ENCODE data around the gene TIGD3. TPM values are rescaled to one million over a fixed set of nuclear protein-coding genes. Genes with fewer than 3 reads are reported as not detected.
A peak's percentile ranks its signal among the peaks of the same experiment; 100 is the strongest.

The TIGD3 gene
- total and polyA plus RNA-seq, 11 donors = 0.19 to 0.91 (median 0.42) TPM; not detected in 2

- ATAC-seq (no peak), DNase-seq (no peak)
- H3K4me3 ChIP-seq = peak overlapping the region in 11 of 12 donors; percentile 12 to 59 (median 51)
- intact Hi-C loops (cut with DNase I) = loop anchor here in 7 of 10 donors (1.0 to 5.0 kb wide), 8 partner anchors 34 to 129 kb away; no protein-coding TSS in a partner anchor
- TF ChIP-seq, protein P1, sequence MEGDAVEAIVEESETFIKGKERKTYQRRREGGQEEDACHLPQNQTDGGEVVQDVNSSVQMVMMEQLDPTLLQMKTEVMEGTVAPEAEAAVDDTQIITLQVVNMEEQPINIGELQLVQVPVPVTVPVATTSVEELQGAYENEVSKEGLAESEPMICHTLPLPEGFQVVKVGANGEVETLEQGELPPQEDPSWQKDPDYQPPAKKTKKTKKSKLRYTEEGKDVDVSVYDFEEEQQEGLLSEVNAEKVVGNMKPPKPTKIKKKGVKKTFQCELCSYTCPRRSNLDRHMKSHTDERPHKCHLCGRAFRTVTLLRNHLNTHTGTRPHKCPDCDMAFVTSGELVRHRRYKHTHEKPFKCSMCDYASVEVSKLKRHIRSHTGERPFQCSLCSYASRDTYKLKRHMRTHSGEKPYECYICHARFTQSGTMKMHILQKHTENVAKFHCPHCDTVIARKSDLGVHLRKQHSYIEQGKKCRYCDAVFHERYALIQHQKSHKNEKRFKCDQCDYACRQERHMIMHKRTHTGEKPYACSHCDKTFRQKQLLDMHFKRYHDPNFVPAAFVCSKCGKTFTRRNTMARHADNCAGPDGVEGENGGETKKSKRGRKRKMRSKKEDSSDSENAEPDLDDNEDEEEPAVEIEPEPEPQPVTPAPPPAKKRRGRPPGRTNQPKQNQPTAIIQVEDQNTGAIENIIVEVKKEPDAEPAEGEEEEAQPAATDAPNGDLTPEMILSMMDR (IDR thresholded peaks at IDR 0.05) = no peak
- TF ChIP-seq POLR2A (IDR thresholded peaks at IDR 0.05) = no peak
- H3K27ac ChIP-seq = peak overlapping the region; percentile 90 to 99 (median 96)
- peaks cover 12 to 73% (median 46%) of the 10 kb centered on the region in 12 donors for H3K4me1 ChIP-seq
- WGBS, 4 donors = 11 to 20% (median 17%) methylated on average over 12 of the region's 12 CpGs
- H3K27me3 ChIP-seq = no peaks in the 10 kb centered on the region
- no peaks in the 10 kb centered on the region for H3K36me3 ChIP-seq
- no peaks in the 10 kb centered on the region for H3K9me3 ChIP-seq
Measured at GRCh38 chr11:65382804-65383368, 28.3 kb downstream of the TIGD3 start.

DNA sequence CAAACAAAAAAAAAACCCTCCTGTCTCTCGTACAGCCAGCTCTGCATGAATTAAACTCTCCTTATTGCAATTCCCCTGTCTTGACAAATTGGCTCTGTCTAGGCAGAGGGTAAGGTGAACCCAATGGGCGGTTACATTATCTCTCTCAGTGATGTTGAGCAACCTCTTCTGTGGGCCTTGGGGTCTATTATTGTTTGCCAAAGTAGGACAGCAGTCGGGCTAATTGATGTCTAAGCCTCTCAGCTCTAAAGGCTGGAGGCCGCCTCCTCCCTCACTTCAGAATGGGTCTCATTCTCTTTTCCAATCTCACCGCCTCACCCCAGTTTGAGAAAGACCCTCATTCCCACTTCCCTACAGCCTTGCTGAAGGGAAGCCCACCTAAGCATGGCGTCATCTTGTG lies 29.2 kb downstream of the TIGD3 start:
- TF ChIP-seq POLR2A (IDR thresholded peaks at IDR 0.05) = no peak
- TF ChIP-seq, protein P1 (IDR thresholded peaks at IDR 0.05) = no peak
- ATAC-seq = no peak
- 90 to 93% (median 91%) methylated on average over 6 of the region's 6 CpGs for WGBS, 4 donors
- Histone ChIP-seq H3K27ac (peak overlapping the region in 11 of 12 donors; percentile 90 to 99 (median 96)), H3K36me3 (peaks cover 0 to 6% (median 0%) of the 10 kb centered on the region in 9 donors), H3K9me3 (no peaks in the 10 kb centered on the region), H3K27me3 (no peaks in the 10 kb centered on the region), H3K4me1 (peaks cover 14 to 76% (median 50%) of the 10 kb centered on the region in 12 donors), H3K4me3 (no peak overlapping the region)
- DNase-seq = no peak
- intact Hi-C loops (cut with DNase I) = loop anchor here in 7 of 10 donors (2.0 to 5.0 kb wide), 6 partner anchors 33 to 129 kb away; no protein-coding TSS in a partner anchor

- TF ChIP-seq, protein P1 (IDR thresholded peaks at IDR 0.05) = no peak
- TF ChIP-seq POLR2A (IDR thresholded peaks at IDR 0.05) = no peak
- Histone ChIP-seq H3K9me3 (no peaks in the 10 kb centered on the region), H3K4me3 (no peak overlapping the region), H3K36me3 (peaks cover 0 to 10% (median 0%) of the 10 kb centered on the region in 9 donors), H3K27me3 (no peaks in the 10 kb centered on the region), H3K4me1 (peaks cover 14 to 80% (median 55%) of the 10 kb centered on the region in 12 donors), H3K27ac (peak overlapping the region in 11 of 12 donors; percentile 90 to 99 (median 96))
- 49 to 57% (median 55%) methylated on average over 8 of the region's 8 CpGs for WGBS, 4 donors
- peak in 1 of 5 donors; percentile 27 for DNase-seq
- ATAC-seq = no peak
- intact Hi-C loops (cut with DNase I) = loop anchor here in 6 of 10 donors (5.0 kb wide), 4 partner anchors 33 to 128 kb away; no protein-coding TSS in a partner anchor
Measured at GRCh38 chr11:65384301-65384889, 29.8 kb downstream of the TIGD3 start.
